ENCODE results near the gene LANCL2.

The LANCL2 gene

GRCh38 chr7:55381696-55382095 is 16.6 kb downstream of the LANCL2 start:
- no peak for TF ChIP-seq CTCF (IDR thresholded peaks at IDR 0.05; ENCODE audit: control insufficient read depth, extremely low read depth, insufficient read depth)
- DNase-seq (ENCODE audit: low read depth) = no peak
- H3K4me3 ChIP-seq (ENCODE audit: low read depth, low read length) = no peak overlapping the region

- no peak for TF ChIP-seq CTCF (IDR thresholded peaks at IDR 0.05; ENCODE audit: control insufficient read depth, extremely low read depth, insufficient read depth)
- H3K4me3 ChIP-seq (ENCODE audit: low read depth, low read length) = no peak overlapping the region
- no peak for DNase-seq (ENCODE audit: low read depth)
Measured at GRCh38 chr7:55382251-55382650, 17.1 kb downstream of the LANCL2 start.

- DNase-seq (ENCODE audit: low read depth) = no peak
- TF ChIP-seq CTCF (IDR thresholded peaks at IDR 0.05; ENCODE audit: control insufficient read depth, extremely low read depth, insufficient read depth) = no peak
- no peak overlapping the region for H3K4me3 ChIP-seq (ENCODE audit: low read depth, low read length)
Measured at GRCh38 chr7:55386541-55386940, 21.4 kb downstream of the LANCL2 start.

GRCh38 chr7:55387062-55387965 is 22.2 kb downstream of the LANCL2 start:
- no peak for TF ChIP-seq CTCF (IDR thresholded peaks at IDR 0.05; ENCODE audit: control insufficient read depth, extremely low read depth, insufficient read depth)
- H3K4me3 ChIP-seq (ENCODE audit: low read depth, low read length) = no peak overlapping the region
- no peak for DNase-seq (ENCODE audit: low read depth)

- no peak for DNase-seq (ENCODE audit: low read depth)
- H3K4me3 ChIP-seq (ENCODE audit: low read depth, low read length) = no peak overlapping the region
- TF ChIP-seq CTCF (IDR thresholded peaks at IDR 0.05; ENCODE audit: control insufficient read depth, extremely low read depth, insufficient read depth) = no peak
Measured at GRCh38 chr7:55396233-55396785, 31.2 kb downstream of the LANCL2 start.

- no peak overlapping the region for H3K4me3 ChIP-seq (ENCODE audit: low read depth, low read length)
- no peak for TF ChIP-seq CTCF (IDR thresholded peaks at IDR 0.05; ENCODE audit: control insufficient read depth, extremely low read depth, insufficient read depth)
- no peak for DNase-seq (ENCODE audit: low read depth)
Measured at GRCh38 chr7:55397617-55398016, 32.5 kb downstream of the LANCL2 start.
